Lower leg skin (tissue), 4 donors: ENCODE results near the gene BANF1. TPM values are rescaled to one million over a fixed set of nuclear protein-coding genes. Genes with fewer than 3 reads are reported as not detected.

ENCODE experiments used
- DNase-seq, 2 donors: peaks; one replicate each; pipeline ENCODE4 v3.0.0-alpha.2; 2019; ENCODE audit warnings: low spot score in 2 of 2
- H3K4me3 ChIP-seq: fragments of 200-600 bp; sonication (generic); 2 replicates; pipeline ENCODE4 v1.5.1; 2017; ENCODE audit warnings: mild to moderate bottlenecking, low read depth; ENCODE audit not compliant: poor library complexity, severe bottlenecking
- POLR2A ChIP-seq, 2 donors: fragments of 450-650 bp; IDR thresholded peaks; one replicate each; pipeline ENCODE4 v1.6.1; 2016 to 2017; ENCODE audit warnings: antibody characterized with exemption in 2 of 2, mild to moderate bottlenecking in 1 of 2, moderate library complexity in 1 of 2
- WGBS, 2 donors: methylation state at CpG; one replicate each; pipeline ENCODE4 v1.1.5; 2018; 5-methylcytosine and 5-hydroxymethylcytosine counted together
- intact Hi-C: fragments of 100-400 bp; cut with DNase I; formaldehyde crosslinking; loops from one replicate; pipeline ENCODE4 v1.15.0; 2023; ENCODE audit warnings: low total_unique reads
- total RNA-seq, 4 donors: library from RNA; depleted of rRNA; stranded (reverse); fragments of >200 nt; gene quantifications; one replicate each; pipeline ENCODE4 v1.1.0, GENCODE V29; 2016
- TF ChIP-seq, protein P1 (sequence below), 3 donors: fragments of 450-650 bp; IDR thresholded peaks; one replicate each; pipeline ENCODE4 v1.5.1; 2016; ENCODE audit warnings: antibody characterized with exemption in 3 of 3, mild to moderate bottlenecking in 3 of 3, moderate library complexity in 2 of 3

The BANF1 gene
- total RNA-seq, 4 donors from 2014 or later = 29.3 to 41.0 (median 36.1) TPM

DNA sequence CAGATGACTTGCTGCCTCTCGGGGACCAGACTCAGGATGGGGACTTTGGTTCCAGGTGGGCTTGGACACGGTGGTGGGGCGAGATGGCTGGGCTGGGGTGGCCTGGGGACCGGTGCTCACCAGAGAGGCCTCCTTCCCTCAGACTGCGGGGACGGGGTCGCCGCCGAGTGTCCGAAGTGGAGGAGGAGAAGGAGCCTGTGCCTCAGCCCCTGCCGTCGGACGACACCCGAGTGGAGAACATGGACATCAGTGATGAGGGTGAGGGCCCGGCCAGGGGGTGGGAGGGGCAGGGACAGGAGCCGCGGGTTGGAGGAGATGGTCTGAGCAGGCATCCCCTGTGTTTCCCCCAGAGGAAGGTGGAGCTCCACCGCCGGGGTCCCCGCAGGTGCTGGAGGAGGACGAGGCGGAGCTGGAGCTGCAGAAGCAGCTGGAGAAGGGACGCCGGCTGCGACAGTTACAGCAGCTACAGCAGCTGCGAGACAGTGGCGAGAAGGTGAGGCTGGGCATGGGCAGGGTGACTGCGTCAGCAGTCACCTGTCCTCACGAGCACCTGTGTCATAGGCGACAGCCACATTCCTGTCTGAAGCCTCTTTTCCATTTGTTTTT, 34.9 kb upstream of the BANF1 start:
- H3K4me3 ChIP-seq = no peak overlapping the region
- DNase-seq = no peak
- intact Hi-C loops = no loop called here
- TF ChIP-seq, protein P1, sequence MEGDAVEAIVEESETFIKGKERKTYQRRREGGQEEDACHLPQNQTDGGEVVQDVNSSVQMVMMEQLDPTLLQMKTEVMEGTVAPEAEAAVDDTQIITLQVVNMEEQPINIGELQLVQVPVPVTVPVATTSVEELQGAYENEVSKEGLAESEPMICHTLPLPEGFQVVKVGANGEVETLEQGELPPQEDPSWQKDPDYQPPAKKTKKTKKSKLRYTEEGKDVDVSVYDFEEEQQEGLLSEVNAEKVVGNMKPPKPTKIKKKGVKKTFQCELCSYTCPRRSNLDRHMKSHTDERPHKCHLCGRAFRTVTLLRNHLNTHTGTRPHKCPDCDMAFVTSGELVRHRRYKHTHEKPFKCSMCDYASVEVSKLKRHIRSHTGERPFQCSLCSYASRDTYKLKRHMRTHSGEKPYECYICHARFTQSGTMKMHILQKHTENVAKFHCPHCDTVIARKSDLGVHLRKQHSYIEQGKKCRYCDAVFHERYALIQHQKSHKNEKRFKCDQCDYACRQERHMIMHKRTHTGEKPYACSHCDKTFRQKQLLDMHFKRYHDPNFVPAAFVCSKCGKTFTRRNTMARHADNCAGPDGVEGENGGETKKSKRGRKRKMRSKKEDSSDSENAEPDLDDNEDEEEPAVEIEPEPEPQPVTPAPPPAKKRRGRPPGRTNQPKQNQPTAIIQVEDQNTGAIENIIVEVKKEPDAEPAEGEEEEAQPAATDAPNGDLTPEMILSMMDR (IDR thresholded peaks at IDR 0.05) = no peak
- TF ChIP-seq POLR2A (IDR thresholded peaks at IDR 0.05) = no peak
- WGBS, 2 donors = 88 to 91% methylated on average over 30 of the region's 30 CpGs

- no peak overlapping the region for H3K4me3 ChIP-seq
- intact Hi-C loops = no loop called here
- TF ChIP-seq, protein P1 (IDR thresholded peaks at IDR 0.05) = no peak
- no peak for TF ChIP-seq POLR2A (IDR thresholded peaks at IDR 0.05)
- no peak for DNase-seq
- 81 to 83% methylated on average over 15 of the region's 15 CpGs for whole genome bisulfite sequencing, 2 donors
Measured at GRCh38 chr11:65968600-65969482, 33.5 kb upstream of the BANF1 start.

DNA sequence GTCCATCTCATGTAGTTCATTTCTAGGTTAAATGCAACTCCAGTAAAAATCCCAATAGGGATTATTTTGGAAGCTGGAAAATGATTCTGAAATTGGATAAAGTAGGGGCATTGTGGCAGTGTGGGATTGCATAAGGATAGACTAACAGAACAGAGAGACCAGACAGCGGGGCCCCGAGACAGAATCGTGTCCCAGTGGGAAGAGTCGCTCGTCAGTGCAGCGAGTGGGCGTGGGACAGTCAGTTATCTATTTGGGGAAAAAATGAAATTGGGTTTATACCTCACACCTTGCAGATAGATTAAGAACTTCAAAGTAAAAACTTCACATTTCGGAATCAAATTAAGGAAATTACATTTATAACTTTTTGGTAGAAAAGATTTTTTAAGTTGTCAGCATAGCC, 30.2 kb upstream of the BANF1 start:
- no peak overlapping the region for H3K4me3 ChIP-seq
- intact Hi-C loops = no loop called here
- 93 to 97% methylated on average over 8 of the region's 8 CpGs for WGBS, 2 donors
- TF ChIP-seq POLR2A (IDR thresholded peaks at IDR 0.05) = no peak
- TF ChIP-seq, protein P1 (IDR thresholded peaks at IDR 0.05) = no peak
- no peak for DNase-seq

- 86 to 90% methylated on average over 11 to 13 of the region's 13 CpGs for WGBS, 2 donors
- intact Hi-C loops = no loop called here
Measured at GRCh38 chr11:65973439-65974110, 28.7 kb upstream of the BANF1 start.

DNA sequence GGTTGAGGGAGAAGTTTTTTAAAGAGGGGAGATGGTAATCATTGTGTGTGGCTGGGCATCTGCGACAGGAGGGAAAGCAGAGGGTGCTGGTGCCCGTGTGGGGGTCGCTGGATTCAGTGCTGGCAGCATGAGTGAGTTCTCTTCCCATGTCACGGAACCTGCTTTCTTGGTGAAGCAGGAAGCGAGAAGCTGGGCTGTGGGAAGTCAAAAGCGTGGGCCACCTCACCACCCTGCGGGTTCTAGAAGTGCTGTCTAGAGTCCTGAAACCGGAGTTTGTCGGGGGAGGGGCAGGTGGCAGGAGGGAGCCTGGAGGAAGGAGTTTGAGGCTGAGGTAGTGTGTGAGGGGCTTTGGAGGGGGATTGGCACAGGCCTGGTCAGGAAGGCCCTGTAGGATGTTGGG, 26.5 kb upstream of the BANF1 start:
- H3K4me3 ChIP-seq = no peak overlapping the region
- TF ChIP-seq, protein P1 (IDR thresholded peaks at IDR 0.05) = no peak
- no peak for TF ChIP-seq POLR2A (IDR thresholded peaks at IDR 0.05)
- DNase-seq = no peak
- 89 to 94% methylated on average over 9 of the region's 9 CpGs for WGBS, 2 donors
- intact Hi-C loops = no loop called here

More at GRCh38 chr11:65973439-65974110, 28.7 kb upstream of the BANF1 start:
- no peak for DNase-seq
- no peak for TF ChIP-seq POLR2A (IDR thresholded peaks at IDR 0.05)
- TF ChIP-seq, protein P1 (IDR thresholded peaks at IDR 0.05) = no peak
- no peak overlapping the region for H3K4me3 ChIP-seq
